Body of pancreas (tissue), 4 donors: ENCODE data around the gene SLC51A. TPM values are rescaled to one million over a fixed set of nuclear protein-coding genes. Genes with fewer than 3 reads are reported as not detected.
"Not testable (repeated sequence)": the region's sequence is repeated elsewhere in the genome, so short reads cannot be mapped to it uniquely, and the experiment has no call there.

Source experiments
- ATAC-seq: fragments of 150-250 bp; one replicate; pipeline ENCODE4 v1.9.1; 2016
- DNase-seq, 4 donors: peaks; one replicate each; pipeline ENCODE4 v3.0.0-alpha.2; 2019
- H3K27ac ChIP-seq, 4 donors: fragments of 200-600 bp; sonication (generic); 1 replicate in 3 of 4; 2 replicates in 1 of 4; pipeline versions ENCODE4 v1.5.1 to v1.6.1; 2016 to 2019; ENCODE audit warnings: mild to moderate bottlenecking in 1 of 4, mixed read lengths in 1 of 4, moderate library complexity in 1 of 4
- H3K27me3 ChIP-seq, 2 donors: fragments of 200-600 bp; sonication (generic); one replicate each; pipeline ENCODE4 v1.6.0; 2016; ENCODE audit warnings: mild to moderate bottlenecking in 1 of 2
- H3K36me3 ChIP-seq, 2 donors: fragments of 200-600 bp; sonication (generic); replicated peaks in 1 of 2; 2 replicates each; pipeline ENCODE4 v1.5.1; 2016; ENCODE audit warnings: low read depth in 2 of 2; ENCODE audit not compliant: insufficient read depth in 1 of 2
- H3K4me1 ChIP-seq: fragments of 200-600 bp; sonication (generic); one replicate; pipeline ENCODE4 v1.6.0; 2016
- H3K4me3 ChIP-seq, 2 donors: fragments of 200-600 bp; sonication (generic); 1 replicate in 1 of 2; 2 replicates in 1 of 2; pipeline ENCODE4 v1.5.1; 2016 to 2019
- H3K9me3 ChIP-seq, 3 donors: fragments of 200-600 bp; sonication (generic); 1 replicate in 2 of 3; 2 replicates in 1 of 3; pipeline ENCODE4 v1.5.1; 2016
- POLR2A ChIP-seq, 3 donors: fragments of 450-650 bp; IDR thresholded peaks; one replicate each; pipeline ENCODE4 v1.6.1; 2016; ENCODE audit warnings: antibody characterized with exemption in 3 of 3, mild to moderate bottlenecking in 2 of 3
- WGBS, 2 donors: methylation state at CpG; one replicate each; pipeline ENCODE4 v1.1.5; 2017; 5-methylcytosine and 5-hydroxymethylcytosine counted together
- intact Hi-C: fragments of 100-400 bp; cut with DNase I; formaldehyde crosslinking; loops from one replicate; pipeline ENCODE4 v1.15.1; 2023
- total RNA-seq, 2 donors: library from RNA; depleted of rRNA; stranded (reverse); fragments of >200 nt; gene quantifications; one replicate each; pipeline ENCODE4 v1.1.0, GENCODE V29; 2016
- TF ChIP-seq, protein P1 (sequence below), 7 experiments: fragments of 450-650 bp in 4 of 7; fragments of 200-600 bp in 3 of 7; sonication (generic) in 3 of 7; IDR thresholded peaks; one replicate each; pipeline ENCODE4 v1.5.1; 2016 to 2019; ENCODE audit warnings: antibody characterized with exemption in 7 of 7

SLC51A gene
- total RNA-seq, 2 donors from 2014 or later, result 0.26 TPM; not detected in 1

DNA sequence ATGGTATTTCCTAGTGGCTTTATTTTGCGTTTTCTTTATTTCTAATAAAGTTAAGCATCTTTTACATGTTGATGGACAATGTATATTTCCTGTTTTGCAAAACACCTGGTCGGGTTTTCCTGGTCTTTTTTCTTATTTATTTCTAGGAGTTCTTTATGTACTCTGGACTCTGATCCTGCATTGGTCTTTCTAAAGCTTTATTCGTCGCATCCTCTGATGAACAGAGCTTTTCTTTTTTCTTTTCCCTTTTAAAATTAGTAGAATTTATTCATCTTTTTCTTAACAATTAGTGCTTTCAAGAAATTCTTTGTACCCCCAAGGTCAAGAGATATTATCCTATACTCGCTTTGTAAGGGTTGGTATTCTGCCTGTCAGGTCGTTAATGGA lies 37.3 kb upstream of the SLC51A start:
- no peak overlapping the region for H3K4me3 ChIP-seq
- H3K9me3 ChIP-seq, result no peaks in the 10 kb centered on the region
- no peak for ATAC-seq
- peaks cover 10% of the 10 kb centered on the region for H3K4me1 ChIP-seq
- peak overlapping the region in 2 of 4 donors; percentile 20 to 63 for H3K27ac ChIP-seq
- no peaks in the 10 kb centered on the region for H3K36me3 ChIP-seq
- DNase-seq, result no peak
- TF ChIP-seq, protein P1, sequence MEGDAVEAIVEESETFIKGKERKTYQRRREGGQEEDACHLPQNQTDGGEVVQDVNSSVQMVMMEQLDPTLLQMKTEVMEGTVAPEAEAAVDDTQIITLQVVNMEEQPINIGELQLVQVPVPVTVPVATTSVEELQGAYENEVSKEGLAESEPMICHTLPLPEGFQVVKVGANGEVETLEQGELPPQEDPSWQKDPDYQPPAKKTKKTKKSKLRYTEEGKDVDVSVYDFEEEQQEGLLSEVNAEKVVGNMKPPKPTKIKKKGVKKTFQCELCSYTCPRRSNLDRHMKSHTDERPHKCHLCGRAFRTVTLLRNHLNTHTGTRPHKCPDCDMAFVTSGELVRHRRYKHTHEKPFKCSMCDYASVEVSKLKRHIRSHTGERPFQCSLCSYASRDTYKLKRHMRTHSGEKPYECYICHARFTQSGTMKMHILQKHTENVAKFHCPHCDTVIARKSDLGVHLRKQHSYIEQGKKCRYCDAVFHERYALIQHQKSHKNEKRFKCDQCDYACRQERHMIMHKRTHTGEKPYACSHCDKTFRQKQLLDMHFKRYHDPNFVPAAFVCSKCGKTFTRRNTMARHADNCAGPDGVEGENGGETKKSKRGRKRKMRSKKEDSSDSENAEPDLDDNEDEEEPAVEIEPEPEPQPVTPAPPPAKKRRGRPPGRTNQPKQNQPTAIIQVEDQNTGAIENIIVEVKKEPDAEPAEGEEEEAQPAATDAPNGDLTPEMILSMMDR (IDR thresholded peaks at IDR 0.05), result no peak
- TF ChIP-seq POLR2A (IDR thresholded peaks at IDR 0.05), result no peak
- 61% methylated on average over 6 of the region's 6 CpGs for WGBS, 2 donors
- intact Hi-C loops, result no loop called here
- no peaks in the 10 kb centered on the region for H3K27me3 ChIP-seq

DNA sequence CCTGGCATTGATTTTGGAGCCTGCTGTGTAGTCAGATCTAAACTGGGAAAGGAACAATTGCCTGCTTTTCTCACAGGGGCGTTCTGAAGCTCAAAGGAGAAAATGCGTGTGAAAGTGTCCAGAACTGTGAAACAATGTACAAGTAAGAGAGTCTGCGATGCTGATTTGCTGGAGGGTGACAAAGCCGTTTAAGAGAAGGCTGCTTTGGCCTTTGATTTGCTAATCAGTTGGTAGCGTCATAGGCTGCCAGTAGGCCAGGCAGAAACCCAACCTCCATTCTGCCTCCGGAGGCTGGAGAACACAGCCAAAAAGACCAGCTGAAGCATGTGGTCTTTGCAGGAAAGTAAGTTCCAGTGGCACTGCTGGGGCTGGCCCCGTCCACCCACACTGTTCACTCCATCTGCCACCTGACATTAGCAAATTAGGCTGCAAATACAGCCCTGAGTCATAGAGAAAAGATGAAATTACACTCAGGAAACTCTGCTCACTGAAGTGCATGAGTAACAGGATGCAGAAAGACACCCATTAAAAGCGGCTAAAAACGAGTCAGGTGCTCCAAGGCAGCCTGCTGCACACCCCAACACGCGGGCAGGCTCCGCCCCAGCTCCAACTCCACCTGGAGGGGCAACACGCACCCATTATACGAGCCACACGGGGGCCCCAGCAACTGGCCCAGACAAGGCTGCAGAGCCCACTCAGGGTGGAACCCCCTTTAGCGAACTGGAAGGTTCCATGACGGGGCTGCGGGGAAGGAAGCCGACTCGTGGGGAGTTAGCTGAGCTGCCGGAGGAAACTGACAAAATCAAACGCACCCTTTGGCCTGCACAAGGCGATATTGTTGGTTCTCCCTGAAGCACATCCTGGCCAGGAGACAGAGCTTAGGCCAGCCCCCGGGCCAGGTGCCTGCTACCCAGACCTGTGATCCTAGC lies 36.7 kb upstream of the SLC51A start:
- TF ChIP-seq POLR2A (IDR thresholded peaks at IDR 0.05), result no peak
- TF ChIP-seq, protein P1 (IDR thresholded peaks at IDR 0.05), result no peak
- DNase-seq, result peak in 1 of 4 donors; percentile 52
- no peaks in the 10 kb centered on the region for H3K9me3 ChIP-seq
- no peaks in the 10 kb centered on the region for H3K27me3 ChIP-seq
- no peaks in the 10 kb centered on the region for H3K36me3 ChIP-seq
- peak overlapping the region in 2 of 4 donors; percentile 20 to 63 for H3K27ac ChIP-seq
- ATAC-seq, result peak; percentile 58
- H3K4me1 ChIP-seq, result peaks cover 10% of the 10 kb centered on the region
- intact Hi-C loops, result no loop called here
- no peak overlapping the region for H3K4me3 ChIP-seq
- WGBS, 2 donors, result 35 to 66% methylated on average over 16 to 24 of the region's 24 CpGs

DNA sequence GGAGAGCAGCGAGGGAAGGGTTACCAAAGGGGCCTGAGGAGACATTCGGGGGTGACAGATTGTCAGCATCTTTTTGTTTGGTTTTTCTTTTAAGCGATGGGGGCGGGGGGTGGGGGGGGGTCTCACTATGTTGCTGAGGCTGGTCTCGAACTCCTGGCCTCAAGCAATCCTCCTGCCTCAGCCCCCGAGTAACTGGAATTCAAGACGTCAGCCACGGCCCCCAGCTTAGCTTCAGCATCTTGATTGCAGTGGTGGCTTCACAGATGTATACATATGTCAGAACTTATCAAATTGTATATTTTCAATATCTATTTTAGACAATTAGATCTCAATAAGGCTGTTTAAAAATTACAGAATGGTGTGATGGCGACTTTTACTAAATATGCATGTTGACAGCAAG lies 36.0 kb upstream of the SLC51A start:
- Histone ChIP-seq H3K4me3 (no peak overlapping the region), H3K27ac (no peak overlapping the region), H3K4me1 (peaks cover 10% of the 10 kb centered on the region)

DNA sequence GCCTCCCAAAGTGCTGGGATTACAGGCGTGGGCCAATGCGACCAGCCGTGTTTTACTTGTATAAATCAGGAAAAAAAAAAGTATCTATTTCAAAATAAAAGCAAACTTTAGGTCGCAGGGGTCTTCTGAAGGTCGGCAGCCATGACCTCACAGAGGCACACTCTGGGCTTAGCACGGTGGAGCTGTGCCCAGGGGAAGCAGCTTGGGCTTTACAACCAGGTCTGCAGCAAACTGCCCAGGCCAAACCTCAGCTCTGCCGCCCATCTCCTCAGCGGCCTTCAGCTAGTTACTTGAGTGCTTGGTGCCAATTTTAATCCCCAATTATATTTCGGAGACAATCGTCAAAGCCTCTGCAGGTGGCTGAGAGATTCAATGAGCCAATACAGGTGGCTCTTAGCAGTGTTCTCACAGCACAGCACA lies 35.2 kb upstream of the SLC51A start:
- no peaks in the 10 kb centered on the region for H3K36me3 ChIP-seq
- no peaks in the 10 kb centered on the region for H3K27me3 ChIP-seq
- no peak overlapping the region for H3K4me3 ChIP-seq
- no peaks in the 10 kb centered on the region for H3K9me3 ChIP-seq
- no peak for DNase-seq
- TF ChIP-seq, protein P1 (IDR thresholded peaks at IDR 0.05), result no peak
- TF ChIP-seq POLR2A (IDR thresholded peaks at IDR 0.05), result no peak
- intact Hi-C loops, result no loop called here
- no peak overlapping the region for H3K27ac ChIP-seq
- WGBS, 2 donors, result 72 to 78% methylated on average over 10 of the region's 10 CpGs
- no peak for ATAC-seq
- H3K4me1 ChIP-seq, result peaks cover 10% of the 10 kb centered on the region

More for the DNA sequence above, 36.0 kb upstream of the SLC51A start:
- no peak for DNase-seq
- Histone ChIP-seq H3K36me3 (no peaks in the 10 kb centered on the region), H3K9me3 (no peaks in the 10 kb centered on the region), H3K27me3 (no peaks in the 10 kb centered on the region)
- WGBS, 2 donors, result 73 to 83% methylated on average over 9 of the region's 9 CpGs
- intact Hi-C loops, result no loop called here
- TF ChIP-seq, protein P1 (IDR thresholded peaks at IDR 0.05), result no peak
- TF ChIP-seq POLR2A (IDR thresholded peaks at IDR 0.05), result no peak
- no peak for ATAC-seq

GRCh38 chr3:196184169-196184432 lies 32.2 kb upstream of the SLC51A start:
- H3K4me1 ChIP-seq, H3K27me3 ChIP-seq, DNase-seq, H3K9me3 ChIP-seq, H3K27ac ChIP-seq, H3K36me3 ChIP-seq, ATAC-seq, intact Hi-C loops, H3K4me3 ChIP-seq: not testable (repeated sequence)
- 69 to 81% methylated on average over 4 of the region's 4 CpGs for WGBS, 2 donors
